Spleen (tissue), 7 donors: ENCODE results near the gene LAMA5.

Experiments
- CTCF ChIP-seq, 11 experiments: fragments of 200-600 bp in 7 of 11; fragments of 450-650 bp in 4 of 11; sonication (generic) in 4 of 11; IDR thresholded peaks in 8 of 11; conservative IDR thresholded peaks in 3 of 11; 1 replicate in 7 of 11; 2 replicates in 4 of 11; pipeline versions ENCODE4 v1.4.0 to v1.8.0; 2016 to 2021; ENCODE audit warnings: antibody characterized with exemption in 11 of 11, inconsistent platforms in 4 of 11, mild to moderate bottlenecking in 1 of 11
- POLR2A ChIP-seq, 3 donors: fragments of 450-650 bp; IDR thresholded peaks; one replicate each; pipeline ENCODE4 v1.5.1; 2017; ENCODE audit warnings: antibody characterized with exemption in 3 of 3, mild to moderate bottlenecking in 1 of 3
- POLR2AphosphoS5 ChIP-seq, 3 donors: sonication (generic); formaldehyde crosslinking; IDR thresholded peaks; one replicate each; pipeline ENCODE4 v1.5.1; 2017; ENCODE audit warnings: antibody characterized with exemption in 3 of 3
- donor health status: DM: no; HTN: no; CAD: no; lungs with moderate emphysema.
- donor health status: DM: no; HTN: no; CAD: no.
- donor health status: DM: no; HTN: no; CAD: no.

- TF ChIP-seq CTCF (IDR thresholded peaks at IDR 0.05 in 8 of 11, conservative IDR thresholded peaks at IDR 0.05 in 3 of 11), result no peak
- TF ChIP-seq POLR2A (IDR thresholded peaks at IDR 0.05), result no peak
- TF ChIP-seq POLR2AphosphoS5 (IDR thresholded peaks at IDR 0.05), result no peak
Observed at GRCh38 chr20:62368392-62368975, 1.4 kb upstream of the LAMA5 start.
